Karpas-422 (cell line): ENCODE results near the gene THSD7B. TPM values are rescaled to one million over a fixed set of nuclear protein-coding genes. Genes with fewer than 3 reads are reported as not detected.

Experiments used
- DNase-seq: peaks from one replicate; pipeline ENCODE4 v3.0.0-alpha.2; 2015
- H2AFZ ChIP-seq: fragments of 200-600 bp; sonication (generic); 2 replicates; pipeline ENCODE4 v1.6.1; 2014; ENCODE audit warnings: antibody characterized with exemption, low read length, mixed read lengths
- H3K27ac ChIP-seq: fragments of 200-600 bp; sonication (generic); 2 replicates; pipeline ENCODE4 v1.5.1; 2014; ENCODE audit warnings: mild to moderate bottlenecking, low read length, moderate library complexity
- H3K27me3 ChIP-seq: fragments of 200-600 bp; sonication (generic); 2 replicates; pipeline ENCODE4 v1.6.1; 2014; ENCODE audit warnings: low read length, mixed read lengths
- H3K36me3 ChIP-seq: fragments of 200-600 bp; sonication (generic); 2 replicates; pipeline ENCODE4 v1.6.1; 2014; ENCODE audit warnings: low read length, mixed read lengths; ENCODE audit not compliant: insufficient read depth
- H3K4me1 ChIP-seq: fragments of 200-600 bp; sonication (generic); 2 replicates; pipeline ENCODE4 v1.6.1; 2014; ENCODE audit warnings: mild to moderate bottlenecking, low read length, mixed read lengths
- H3K4me2 ChIP-seq: fragments of 200-600 bp; sonication (generic); 2 replicates; pipeline ENCODE4 v1.6.1; 2014; ENCODE audit warnings: low read length, low read depth, mild to moderate bottlenecking; ENCODE audit not compliant: poor library complexity, severe bottlenecking
- H3K4me3 ChIP-seq: fragments of 200-600 bp; sonication (generic); 2 replicates; pipeline ENCODE4 v1.5.1; 2014; ENCODE audit warnings: mild to moderate bottlenecking, antibody characterized with exemption, low read length, mixed read lengths
- H3K79me2 ChIP-seq: fragments of 200-600 bp; sonication (generic); 2 replicates; pipeline ENCODE4 v1.6.1; 2014; ENCODE audit warnings: mild to moderate bottlenecking, low read length, mixed read lengths
- H3K9ac ChIP-seq: fragments of 200-600 bp; sonication (generic); 2 replicates; pipeline ENCODE4 v1.6.0; 2014; ENCODE audit warnings: low read length
- H3K9me2 ChIP-seq: fragments of 200-600 bp; sonication (generic), shearing (Covaris generic); replicated peaks from 2 replicates; pipeline ENCODE4 v1.6.0; 2014; ENCODE audit warnings: mild to moderate bottlenecking, low read length, moderate library complexity; ENCODE audit not compliant: insufficient read depth
- H3K9me3 ChIP-seq: fragments of 300-700, 200-600 bp; sonication (generic); 2 replicates; pipeline ENCODE4 v1.6.1; 2014; ENCODE audit warnings: low read length, mixed read lengths
- H4K20me1 ChIP-seq: fragments of 200-600 bp; sonication (generic); 2 replicates; pipeline ENCODE4 v1.6.1; 2014; ENCODE audit warnings: mild to moderate bottlenecking, antibody characterized with exemption, low read length, low read depth; ENCODE audit not compliant: insufficient read depth
- total RNA-seq: library from RNA; depleted of rRNA; stranded (reverse); fragments of >200 nt; shearing (Covaris generic); gene quantifications from 2 replicates; pipeline ENCODE4 v1.2.3, GENCODE V29; 2014; ENCODE audit warnings: low replicate concordance

THSD7B gene
- total RNA-seq, 1 experiment from 2014 or later = not detected

GRCh38 chr2:137205324-137205723 lies 440.0 kb downstream of the THSD7B start:
- H2AFZ ChIP-seq = no peak overlapping the region
- H3K4me2 ChIP-seq = no peak overlapping the region
- no peak for DNase-seq

GRCh38 chr2:137206069-137206468 lies 440.7 kb downstream of the THSD7B start:
- H4K20me1 ChIP-seq = no peaks in the 10 kb centered on the region
- H3K27me3 ChIP-seq = no peaks in the 10 kb centered on the region
- H3K9me3 ChIP-seq = no peaks in the 10 kb centered on the region
- H3K4me2 ChIP-seq = no peak overlapping the region
- no peak overlapping the region for H2AFZ ChIP-seq
- no peaks in the 10 kb centered on the region for H3K4me1 ChIP-seq
- DNase-seq = no peak
- no peaks in the 10 kb centered on the region for H3K9me2 ChIP-seq
- H3K9ac ChIP-seq = no peak overlapping the region
- no peak overlapping the region for H3K4me3 ChIP-seq
- H3K36me3 ChIP-seq = no peaks in the 10 kb centered on the region
- H3K79me2 ChIP-seq = no peaks in the 10 kb centered on the region
- H3K27ac ChIP-seq = no peak overlapping the region

More at GRCh38 chr2:137205324-137205723, 440.0 kb downstream of the THSD7B start:
- Histone ChIP-seq H3K27ac (no peak overlapping the region), H3K9me2 (no peaks in the 10 kb centered on the region), H3K36me3 (no peaks in the 10 kb centered on the region), H4K20me1 (no peaks in the 10 kb centered on the region), H3K4me1 (no peaks in the 10 kb centered on the region), H3K79me2 (no peaks in the 10 kb centered on the region), H3K27me3 (no peaks in the 10 kb centered on the region), H3K9ac (no peak overlapping the region), H3K9me3 (no peaks in the 10 kb centered on the region), H3K4me3 (no peak overlapping the region)

GRCh38 chr2:137207030-137207429 lies 441.7 kb downstream of the THSD7B start:
- H3K27ac ChIP-seq = no peak overlapping the region

GRCh38 chr2:137208431-137208891 lies 443.1 kb downstream of the THSD7B start:
- no peak for DNase-seq
- Histone ChIP-seq H2AFZ (no peak overlapping the region), H3K27ac (no peak overlapping the region), H3K4me2 (no peak overlapping the region), H3K27me3 (no peaks in the 10 kb centered on the region), H3K9ac (no peak overlapping the region), H3K4me1 (no peaks in the 10 kb centered on the region), H4K20me1 (no peaks in the 10 kb centered on the region), H3K9me2 (no peaks in the 10 kb centered on the region), H3K36me3 (no peaks in the 10 kb centered on the region), H3K4me3 (no peak overlapping the region), H3K79me2 (no peaks in the 10 kb centered on the region), H3K9me3 (no peaks in the 10 kb centered on the region)

More at GRCh38 chr2:137207030-137207429, 441.7 kb downstream of the THSD7B start:
- no peak overlapping the region for H2AFZ ChIP-seq
- H3K79me2 ChIP-seq = no peaks in the 10 kb centered on the region
- H3K4me3 ChIP-seq = no peak overlapping the region
- no peaks in the 10 kb centered on the region for H3K4me1 ChIP-seq
- no peaks in the 10 kb centered on the region for H3K27me3 ChIP-seq
- no peak overlapping the region for H3K4me2 ChIP-seq
- no peaks in the 10 kb centered on the region for H3K9me3 ChIP-seq
- no peaks in the 10 kb centered on the region for H3K9me2 ChIP-seq
- no peaks in the 10 kb centered on the region for H4K20me1 ChIP-seq
- no peak for DNase-seq
- no peaks in the 10 kb centered on the region for H3K36me3 ChIP-seq
- no peak overlapping the region for H3K9ac ChIP-seq

GRCh38 chr2:137210039-137210438 lies 444.7 kb downstream of the THSD7B start:
- Histone ChIP-seq H3K4me3 (no peak overlapping the region), H3K27ac (no peak overlapping the region), H3K9me2 (no peaks in the 10 kb centered on the region), H3K9ac (no peak overlapping the region), H2AFZ (no peak overlapping the region), H3K36me3 (no peaks in the 10 kb centered on the region), H3K9me3 (no peaks in the 10 kb centered on the region), H3K27me3 (no peaks in the 10 kb centered on the region), H3K4me1 (no peaks in the 10 kb centered on the region), H4K20me1 (no peaks in the 10 kb centered on the region), H3K79me2 (no peaks in the 10 kb centered on the region), H3K4me2 (no peak overlapping the region)
- no peak for DNase-seq

GRCh38 chr2:137211761-137212160 lies 446.4 kb downstream of the THSD7B start:
- Histone ChIP-seq H3K79me2 (no peaks in the 10 kb centered on the region), H4K20me1 (no peaks in the 10 kb centered on the region), H3K27ac (no peak overlapping the region), H3K36me3 (no peaks in the 10 kb centered on the region), H3K9me3 (no peaks in the 10 kb centered on the region), H3K4me1 (no peaks in the 10 kb centered on the region), H3K9me2 (no peaks in the 10 kb centered on the region), H3K4me3 (no peak overlapping the region), H2AFZ (no peak overlapping the region), H3K4me2 (no peak overlapping the region), H3K9ac (no peak overlapping the region), H3K27me3 (no peaks in the 10 kb centered on the region)
- no peak for DNase-seq

GRCh38 chr2:137220438-137220993 lies 455.2 kb downstream of the THSD7B start:
- H3K36me3 ChIP-seq = no peaks in the 10 kb centered on the region
- H3K4me3 ChIP-seq = no peak overlapping the region
- H3K9me2 ChIP-seq = no peaks in the 10 kb centered on the region
- H3K4me2 ChIP-seq = no peak overlapping the region
- no peak overlapping the region for H3K27ac ChIP-seq
- H3K27me3 ChIP-seq = no peaks in the 10 kb centered on the region
- H4K20me1 ChIP-seq = no peaks in the 10 kb centered on the region
- H3K9me3 ChIP-seq = no peaks in the 10 kb centered on the region
- no peaks in the 10 kb centered on the region for H3K79me2 ChIP-seq
- no peaks in the 10 kb centered on the region for H3K4me1 ChIP-seq
- H2AFZ ChIP-seq = no peak overlapping the region
- H3K9ac ChIP-seq = no peak overlapping the region
- DNase-seq = no peak

- H3K4me2 ChIP-seq = no peak overlapping the region
- H3K4me1 ChIP-seq = no peaks in the 10 kb centered on the region
- no peak for DNase-seq
- H4K20me1 ChIP-seq = no peaks in the 10 kb centered on the region
- H3K9me2 ChIP-seq = no peaks in the 10 kb centered on the region
- no peak overlapping the region for H3K4me3 ChIP-seq
- no peak overlapping the region for H2AFZ ChIP-seq
- H3K79me2 ChIP-seq = no peaks in the 10 kb centered on the region
- H3K36me3 ChIP-seq = no peaks in the 10 kb centered on the region
- no peaks in the 10 kb centered on the region for H3K27me3 ChIP-seq
- no peak overlapping the region for H3K9ac ChIP-seq
- H3K27ac ChIP-seq = no peak overlapping the region
- no peaks in the 10 kb centered on the region for H3K9me3 ChIP-seq
Observed at GRCh38 chr2:137221797-137222492, 456.6 kb downstream of the THSD7B start.
